Brain pericyte (primary cell): ENCODE results near the gene TLR10.
"Not testable (repeated sequence)": the region's sequence is repeated elsewhere in the genome, so short reads cannot be mapped to it uniquely, and the experiment has no call there.

Source experiments
- DNase-seq: peaks from one replicate; pipeline ENCODE4 v3.0.0-alpha.2; 2012; ENCODE audit warnings: low read depth, low spot score

The TLR10 gene, protein sequence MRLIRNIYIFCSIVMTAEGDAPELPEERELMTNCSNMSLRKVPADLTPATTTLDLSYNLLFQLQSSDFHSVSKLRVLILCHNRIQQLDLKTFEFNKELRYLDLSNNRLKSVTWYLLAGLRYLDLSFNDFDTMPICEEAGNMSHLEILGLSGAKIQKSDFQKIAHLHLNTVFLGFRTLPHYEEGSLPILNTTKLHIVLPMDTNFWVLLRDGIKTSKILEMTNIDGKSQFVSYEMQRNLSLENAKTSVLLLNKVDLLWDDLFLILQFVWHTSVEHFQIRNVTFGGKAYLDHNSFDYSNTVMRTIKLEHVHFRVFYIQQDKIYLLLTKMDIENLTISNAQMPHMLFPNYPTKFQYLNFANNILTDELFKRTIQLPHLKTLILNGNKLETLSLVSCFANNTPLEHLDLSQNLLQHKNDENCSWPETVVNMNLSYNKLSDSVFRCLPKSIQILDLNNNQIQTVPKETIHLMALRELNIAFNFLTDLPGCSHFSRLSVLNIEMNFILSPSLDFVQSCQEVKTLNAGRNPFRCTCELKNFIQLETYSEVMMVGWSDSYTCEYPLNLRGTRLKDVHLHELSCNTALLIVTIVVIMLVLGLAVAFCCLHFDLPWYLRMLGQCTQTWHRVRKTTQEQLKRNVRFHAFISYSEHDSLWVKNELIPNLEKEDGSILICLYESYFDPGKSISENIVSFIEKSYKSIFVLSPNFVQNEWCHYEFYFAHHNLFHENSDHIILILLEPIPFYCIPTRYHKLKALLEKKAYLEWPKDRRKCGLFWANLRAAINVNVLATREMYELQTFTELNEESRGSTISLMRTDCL

GRCh38 chr4:38782452-38783108, at the start of gene TLR10:
TLR10 (minus strand) TSS chr4:38782990; CDS start chr4:38775590, 7,400 bp downstream.
- no peak for DNase-seq

DNA sequence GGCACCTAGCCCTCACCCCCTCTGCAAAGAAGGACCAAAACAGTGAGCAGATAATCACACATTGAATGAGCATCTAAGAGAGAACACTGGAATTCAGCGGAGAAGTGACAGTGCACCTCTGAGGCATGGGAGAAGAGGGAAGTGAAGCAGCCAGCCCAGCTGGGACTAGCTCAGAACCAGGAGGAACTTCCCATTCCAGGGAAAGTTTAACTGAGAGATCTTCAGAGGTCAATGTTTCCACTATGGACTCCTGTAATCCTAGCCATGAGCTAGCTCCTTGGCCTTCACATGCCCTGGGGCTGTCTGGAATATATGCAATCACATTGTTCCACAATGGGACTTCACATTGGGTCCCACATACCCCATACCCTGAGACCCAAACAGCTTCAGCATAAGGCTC, 49.4 kb upstream of the TLR10 start:
- no peak for DNase-seq

DNA sequence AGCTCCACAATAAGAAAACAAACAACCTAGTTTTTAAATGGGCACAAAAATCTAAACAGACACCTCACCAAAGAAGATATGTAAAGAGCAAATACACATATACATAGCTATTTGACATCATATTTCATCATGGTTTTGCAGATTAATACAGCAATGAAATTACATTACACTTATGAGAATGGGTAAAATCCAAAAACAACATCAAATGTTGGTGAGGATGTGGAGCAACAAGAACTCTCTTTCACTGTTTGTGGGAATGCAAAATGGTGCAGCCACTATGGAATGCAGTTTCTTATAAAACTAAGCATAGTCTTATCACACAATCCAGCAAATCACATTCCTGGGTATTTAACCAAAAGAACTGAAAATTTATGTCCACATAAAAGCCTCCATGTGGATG, 48.9 kb upstream of the TLR10 start:
- no peak for DNase-seq

DNA sequence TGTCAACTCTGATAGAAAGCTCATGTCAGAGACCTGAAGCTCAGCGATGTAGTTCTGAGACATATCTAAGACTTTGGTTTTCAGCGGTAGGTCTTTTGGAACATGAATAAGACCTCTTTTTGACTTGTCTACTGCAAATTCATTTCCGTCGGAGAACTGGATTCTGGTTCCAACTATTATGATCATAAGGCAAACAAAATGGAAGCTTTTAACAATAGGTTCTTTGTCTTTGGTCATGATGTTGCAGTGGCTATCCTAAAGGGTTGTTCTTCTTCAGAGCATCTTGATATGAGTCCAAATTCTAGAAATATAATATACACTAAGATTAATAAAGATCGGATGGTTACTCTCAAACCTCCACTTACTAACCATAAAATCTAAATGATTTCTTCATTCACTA, 46.4 kb upstream of the TLR10 start:
- no peak for DNase-seq

- no peak for DNase-seq
Observed at GRCh38 chr4:38823766-38824165, 41.0 kb upstream of the TLR10 start.

DNA sequence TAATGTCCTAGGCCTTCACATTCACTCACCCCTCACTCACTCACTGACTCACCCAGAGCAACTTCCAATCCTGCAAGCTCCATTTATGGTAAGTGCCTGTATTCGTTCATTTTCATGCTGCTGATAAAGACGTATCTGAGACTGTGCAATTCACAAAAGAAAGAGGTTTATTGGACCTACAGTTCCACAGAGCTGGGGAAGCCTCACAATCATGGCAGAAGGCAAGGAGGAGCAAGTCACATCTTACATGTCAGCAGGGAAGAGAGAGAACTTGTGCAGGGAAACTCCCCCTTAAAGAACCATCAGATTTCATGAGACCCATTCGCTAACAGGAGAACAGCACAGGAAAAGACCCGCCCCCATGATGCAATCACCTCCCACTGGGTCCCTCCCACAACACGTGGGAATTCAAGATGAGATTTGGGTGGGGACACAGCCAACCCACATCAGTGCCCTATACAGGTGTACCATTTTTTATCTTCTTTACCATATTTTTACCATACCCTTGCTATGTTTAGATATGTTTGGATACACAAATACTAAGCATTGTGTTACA, 40.0 kb upstream of the TLR10 start:
- DNase-seq, result no peak

- DNase-seq, result no peak
Observed at GRCh38 chr4:38821739-38822138, 38.9 kb upstream of the TLR10 start.

DNA sequence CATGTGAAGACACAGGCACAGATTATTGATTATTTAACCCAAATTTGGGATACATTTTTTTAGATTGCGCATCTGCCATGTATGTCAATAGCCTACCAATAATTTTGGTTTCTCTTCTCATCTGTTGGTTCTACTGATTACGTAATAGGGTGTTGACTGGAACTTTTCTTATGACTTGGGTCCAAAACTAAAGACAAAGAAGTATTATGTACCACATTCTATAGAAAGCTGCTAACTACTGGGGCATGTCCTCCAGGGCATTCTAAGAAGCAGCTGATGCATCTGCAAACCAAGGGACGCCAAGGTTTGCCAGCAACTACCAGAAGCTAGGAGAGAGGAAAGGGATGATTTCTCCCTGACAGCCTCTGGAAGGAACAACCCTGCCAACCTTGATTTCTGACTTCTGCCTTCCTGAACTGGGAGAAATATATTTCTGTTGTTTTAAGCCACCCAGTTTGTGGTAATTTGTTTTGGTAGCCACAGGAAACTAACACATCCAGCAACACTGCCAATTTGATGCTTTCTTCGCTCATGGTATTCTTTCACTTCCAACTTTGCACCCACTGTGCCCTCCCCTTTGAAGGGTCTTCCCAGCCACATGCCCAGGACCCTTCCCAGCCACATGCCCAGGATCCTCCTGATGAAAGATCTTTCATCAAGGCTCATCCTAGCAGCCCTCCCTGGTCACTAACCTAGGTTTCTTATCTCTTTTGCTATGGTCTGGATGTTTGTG, 37.7 kb upstream of the TLR10 start:
- DNase-seq, result no peak

GRCh38 chr4:38819569-38819968, 36.8 kb upstream of the TLR10 start:
- DNase-seq, result no peak

GRCh38 chr4:38818441-38818976, 35.7 kb upstream of the TLR10 start:
- DNase-seq, result no peak

- no peak for DNase-seq
Observed at GRCh38 chr4:38815885-38816782, 33.3 kb upstream of the TLR10 start.

DNA sequence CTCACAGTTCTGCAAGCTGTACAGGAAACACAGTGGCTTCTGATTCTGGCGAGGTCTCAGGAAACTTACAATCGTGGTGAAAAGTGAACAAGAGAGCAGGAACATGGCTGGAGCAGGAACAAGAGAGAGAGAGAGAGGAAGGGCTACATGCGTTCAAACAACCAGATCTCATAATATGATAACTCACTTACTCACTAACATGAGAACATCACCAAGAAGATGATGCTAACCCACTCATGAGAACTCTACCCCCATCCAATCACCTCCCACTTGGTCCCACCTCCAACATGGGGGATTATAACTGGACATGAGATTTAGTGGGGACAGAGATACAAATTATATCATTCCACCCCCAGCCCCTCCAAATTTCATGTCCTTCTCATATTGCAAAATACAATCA, 31.6 kb upstream of the TLR10 start:
- DNase-seq, result no peak

- no peak for DNase-seq
Observed at GRCh38 chr4:38811297-38811696, 28.5 kb upstream of the TLR10 start.

DNA sequence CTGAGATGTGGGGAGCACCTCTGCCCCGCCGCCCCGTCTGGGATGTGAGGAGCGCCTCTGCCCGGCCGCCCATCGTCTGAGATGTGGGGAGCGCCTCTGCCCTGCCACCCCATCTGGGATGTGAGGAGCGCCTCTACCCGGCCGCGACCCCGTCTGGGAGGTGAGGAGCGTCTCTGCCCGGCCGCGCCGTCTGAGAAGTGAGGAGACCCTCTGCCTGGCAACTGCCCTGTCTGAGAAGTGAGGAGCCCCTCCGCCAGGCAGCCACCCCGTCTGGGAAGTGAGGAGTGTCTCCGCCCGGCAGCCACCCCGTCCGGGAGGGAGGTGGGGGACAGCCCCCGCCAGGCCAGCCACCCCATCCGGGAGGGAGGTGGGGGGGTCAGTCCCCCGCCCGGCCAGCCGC, 24.7 kb upstream of the TLR10 start:
- not testable (repeated sequence) for DNase-seq

GRCh38 chr4:38806251-38806650, 23.5 kb upstream of the TLR10 start:
- DNase-seq, result not testable (repeated sequence)

GRCh38 chr4:38805530-38806145, 22.8 kb upstream of the TLR10 start:
- DNase-seq, result no peak

DNA sequence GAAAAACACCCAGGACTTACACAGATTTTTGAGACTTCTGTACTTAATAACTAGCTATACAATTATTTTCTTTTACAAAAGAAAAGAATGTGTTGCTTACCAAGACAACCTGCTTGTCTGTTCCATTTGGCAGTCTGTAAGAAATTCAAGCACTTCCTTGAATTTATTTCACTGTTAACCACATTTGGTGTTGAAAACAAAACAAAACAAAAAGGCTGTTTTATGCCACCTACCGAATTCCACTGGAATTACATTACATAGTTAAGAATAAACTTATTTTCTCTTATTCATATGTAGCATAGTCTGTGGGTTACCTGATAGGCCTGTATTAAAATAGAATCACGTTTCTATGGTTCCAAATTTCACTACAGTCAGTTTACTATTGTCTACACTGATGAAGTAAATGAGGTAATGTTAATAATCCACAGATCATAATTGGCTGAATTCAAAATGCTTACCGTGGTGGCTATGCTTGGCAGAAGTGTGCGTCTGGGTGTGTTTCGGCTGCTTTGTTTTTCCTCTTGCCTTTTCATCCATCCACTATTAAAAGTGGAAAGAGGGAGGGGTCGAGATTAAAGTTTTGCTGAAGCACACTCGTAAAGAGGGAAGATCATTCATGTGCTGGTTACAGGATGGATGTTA, 22.0 kb upstream of the TLR10 start, which contains the start of gene TLR1:
TLR1 (minus strand) TSS at position 138 of the 642 bp plus-strand sequence. CDS start 5,960 bp downstream, outside the sequence.
- peak; percentile 32 for DNase-seq

DNA sequence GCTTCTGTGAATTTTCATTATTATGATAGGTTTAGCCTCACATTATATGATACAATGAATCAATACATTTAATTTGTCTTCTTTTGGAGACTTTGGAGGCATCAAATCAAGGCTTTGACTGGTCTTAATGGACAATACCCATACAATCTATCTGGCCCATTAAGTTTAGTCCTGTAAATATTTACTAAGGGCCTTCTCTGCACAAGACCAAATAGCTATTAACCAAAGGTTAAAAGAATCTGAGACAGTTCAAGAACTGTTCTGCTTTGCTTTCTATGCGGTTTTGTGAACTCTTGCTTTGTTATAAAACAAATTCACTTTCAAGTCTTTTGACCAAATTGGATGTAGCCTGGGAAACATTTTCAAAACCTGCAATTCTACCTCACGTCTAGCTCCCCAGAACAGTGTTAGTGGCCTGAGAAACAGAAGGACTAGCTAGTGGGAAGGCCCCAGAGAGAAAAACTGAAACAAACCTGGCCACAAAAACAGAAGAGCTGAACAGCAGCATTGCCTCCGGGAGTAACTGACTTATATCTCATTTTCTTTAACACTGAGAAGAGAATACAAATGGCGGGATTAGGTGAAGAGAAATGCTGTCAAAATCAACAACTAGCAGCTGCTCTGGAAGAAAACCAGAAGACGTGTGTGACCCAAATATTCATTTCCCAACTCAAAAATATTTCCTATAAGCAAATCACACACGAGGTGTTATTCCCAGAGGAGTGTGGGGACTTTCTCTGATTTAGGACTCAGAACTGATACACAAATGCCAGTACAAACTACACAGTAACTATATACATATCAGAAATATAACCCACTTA, 21.3 kb upstream of the TLR10 start:
- no peak for DNase-seq
